NAMALWA (cell line): Measurements from ENCODE around the gene GET3.
"Not testable (repeated sequence)": the region's sequence is repeated elsewhere in the genome, so short reads cannot be mapped to it uniquely, and the experiment has no call there.

Experiments used
- DNase-seq: peaks from one replicate; pipeline ENCODE4 v3.0.0-alpha.2; 2015; ENCODE audit warnings: low spot score

GET3 gene

GRCh38 chr19:12736995-12737834 lies at the start of gene GET3:
GET3 (plus strand) TSS chr19:12737497; CDS start chr19:12737506, 9 bp downstream.
- DNase-seq: peak; percentile 96

- no peak for DNase-seq
Observed at GRCh38 chr19:12689012-12689411, 48.3 kb upstream of the GET3 start.

- no peak for DNase-seq
Observed at GRCh38 chr19:12689581-12690216, 47.6 kb upstream of the GET3 start.

- DNase-seq: no peak
Observed at GRCh38 chr19:12692960-12693359, 44.3 kb upstream of the GET3 start.

- DNase-seq: no peak
Observed at GRCh38 chr19:12694641-12695040, 42.7 kb upstream of the GET3 start.

- no peak for DNase-seq
Observed at GRCh38 chr19:12695096-12695495, 42.2 kb upstream of the GET3 start.

GRCh38 chr19:12695514-12695913 lies 41.8 kb upstream of the GET3 start:
- DNase-seq: no peak

GRCh38 chr19:12695997-12696365 lies 41.3 kb upstream of the GET3 start:
- no peak for DNase-seq

- DNase-seq: peak; percentile 98
Observed at GRCh38 chr19:12696366-12697335, 40.6 kb upstream of the GET3 start, which contains the start of gene FBXW9. FBXW9 (minus strand) TSS chr19:12696631; CDS start chr19:12696581, 50 bp downstream.

GRCh38 chr19:12697425-12697824 lies 39.9 kb upstream of the GET3 start:
- DNase-seq: not testable (repeated sequence)

GRCh38 chr19:12698138-12698537 lies 39.2 kb upstream of the GET3 start:
- DNase-seq: no peak

- DNase-seq: no peak
Observed at GRCh38 chr19:12701596-12702282, 35.6 kb upstream of the GET3 start.

- DNase-seq: peak; percentile 86
Observed at GRCh38 chr19:12703046-12703445, 34.3 kb upstream of the GET3 start.

- no peak for DNase-seq
Observed at GRCh38 chr19:12705169-12705568, 32.1 kb upstream of the GET3 start.

GRCh38 chr19:12705654-12706331 lies 31.5 kb upstream of the GET3 start:
- DNase-seq: no peak

- DNase-seq: no peak
Observed at GRCh38 chr19:12706332-12706718, 31.0 kb upstream of the GET3 start.

GRCh38 chr19:12708641-12709040 lies 28.7 kb upstream of the GET3 start:
- no peak for DNase-seq

- DNase-seq: no peak
Observed at GRCh38 chr19:12711187-12711586, 26.1 kb upstream of the GET3 start.

- DNase-seq: not testable (repeated sequence)
Observed at GRCh38 chr19:12712077-12712476, 25.2 kb upstream of the GET3 start.

- DNase-seq: not testable (repeated sequence)
Observed at GRCh38 chr19:12713304-12713703, 24.0 kb upstream of the GET3 start.

- no peak for DNase-seq
Observed at GRCh38 chr19:12715102-12715501, 22.2 kb upstream of the GET3 start.
